HG02571 (cell line): ENCODE data around the gene CA10.

Experiments used
- ATAC-seq: cut with Tn5 transposase; IDR thresholded peaks from one replicate; pipeline ENCODE4 v1.9.1; 2021; ENCODE audit warnings: mild to moderate bottlenecking, moderate library complexity; ENCODE audit not compliant: unreplicated experiment

Gene CA10

DNA sequence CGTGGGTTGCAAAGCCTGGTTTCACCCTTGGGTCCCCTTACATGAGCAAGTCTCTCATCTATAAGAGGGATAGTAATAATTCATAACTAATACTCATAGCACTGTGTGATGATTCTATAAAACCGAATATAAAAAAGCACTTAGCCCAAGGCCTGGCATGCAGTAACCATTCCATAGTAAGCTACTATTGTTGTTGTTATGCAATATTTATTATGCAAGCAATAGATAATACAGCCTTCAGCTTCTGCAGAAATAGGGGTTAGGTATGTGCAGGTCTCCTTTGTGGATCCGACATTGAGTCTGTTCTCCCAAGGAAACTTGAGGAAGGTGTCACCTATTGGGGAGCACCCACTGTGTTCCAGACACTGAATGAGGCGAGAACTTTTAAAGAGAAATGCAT is 497.1 kb downstream of the CA10 start:
- ATAC-seq, result no peak

DNA sequence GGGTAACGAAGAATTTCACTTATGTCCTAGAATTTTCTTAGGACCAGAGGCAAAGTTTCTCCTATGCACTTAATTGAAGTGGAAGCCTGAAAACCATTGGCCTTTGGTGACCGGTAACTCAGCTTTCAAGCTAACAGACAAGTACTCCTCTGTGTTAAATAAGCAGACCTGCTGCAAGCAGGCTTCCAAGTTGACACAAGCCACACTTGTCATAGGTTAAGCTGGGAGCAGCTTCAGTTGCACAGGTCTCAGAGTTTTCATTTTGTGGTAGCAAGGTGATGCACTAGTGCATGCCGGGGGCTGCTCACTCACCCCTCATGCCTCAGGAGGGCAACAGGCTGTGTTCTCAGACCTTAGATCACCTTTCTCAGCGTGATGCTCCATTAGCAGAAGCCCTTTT is 498.2 kb downstream of the CA10 start:
- ATAC-seq, result no peak

DNA sequence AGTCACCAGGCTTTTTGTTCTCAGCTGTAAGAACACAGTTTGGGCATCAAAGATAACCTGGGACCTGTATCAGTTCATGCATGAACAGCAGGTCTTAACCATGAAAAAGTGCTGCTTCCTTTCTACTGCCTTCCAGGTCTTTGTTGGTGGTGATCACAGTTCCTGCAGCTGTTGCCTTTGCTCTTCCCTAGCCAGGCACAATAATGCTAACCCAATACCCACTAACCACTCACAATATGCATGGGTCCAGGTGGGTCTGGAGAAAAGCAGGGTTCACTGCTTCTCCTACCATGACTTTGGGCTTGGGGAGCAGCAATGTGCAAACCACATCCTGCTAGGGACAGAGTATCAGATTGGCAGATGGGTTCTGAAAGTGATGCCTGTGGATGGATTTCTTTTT is 501.3 kb downstream of the CA10 start:
- no peak for ATAC-seq

DNA sequence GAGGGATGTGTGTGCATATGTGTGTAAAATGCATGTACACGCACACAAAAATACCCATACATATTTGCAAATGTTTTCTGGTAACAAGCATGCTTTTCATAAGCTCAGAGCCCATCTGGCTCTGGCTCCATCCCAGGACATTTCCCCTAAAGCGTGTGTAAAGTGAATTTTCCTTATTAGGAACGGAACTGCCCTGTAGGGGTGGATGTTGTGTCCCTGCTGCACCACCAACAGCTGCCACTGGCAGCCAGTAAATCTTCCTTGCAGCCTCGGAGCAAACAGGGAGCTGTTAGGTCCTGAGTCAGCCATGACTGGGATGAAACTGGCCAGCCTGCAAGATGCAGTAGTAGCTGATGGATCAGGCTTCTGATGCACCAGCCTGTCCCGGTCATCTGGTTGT is 504.6 kb downstream of the CA10 start:
- ATAC-seq, result no peak

DNA sequence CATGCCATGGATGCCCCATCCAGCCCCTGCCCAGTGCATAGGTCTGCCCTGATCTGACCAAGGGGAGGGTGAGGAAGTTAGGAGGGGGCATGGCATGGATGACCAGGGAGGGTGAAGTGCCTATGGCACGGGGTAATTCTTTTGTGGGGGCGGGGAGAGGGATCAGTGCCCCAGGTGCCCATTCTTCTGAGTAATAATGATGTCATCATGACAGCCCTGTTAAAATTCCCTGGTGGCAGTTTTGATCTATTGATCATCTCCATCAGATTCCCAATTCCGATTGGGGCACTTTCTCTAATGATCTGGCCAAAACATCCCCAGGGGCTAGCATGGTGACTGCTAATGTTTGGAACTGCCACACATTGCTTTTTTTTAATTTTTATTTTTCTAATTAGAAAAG is 506.0 kb downstream of the CA10 start:
- ATAC-seq, result no peak

DNA sequence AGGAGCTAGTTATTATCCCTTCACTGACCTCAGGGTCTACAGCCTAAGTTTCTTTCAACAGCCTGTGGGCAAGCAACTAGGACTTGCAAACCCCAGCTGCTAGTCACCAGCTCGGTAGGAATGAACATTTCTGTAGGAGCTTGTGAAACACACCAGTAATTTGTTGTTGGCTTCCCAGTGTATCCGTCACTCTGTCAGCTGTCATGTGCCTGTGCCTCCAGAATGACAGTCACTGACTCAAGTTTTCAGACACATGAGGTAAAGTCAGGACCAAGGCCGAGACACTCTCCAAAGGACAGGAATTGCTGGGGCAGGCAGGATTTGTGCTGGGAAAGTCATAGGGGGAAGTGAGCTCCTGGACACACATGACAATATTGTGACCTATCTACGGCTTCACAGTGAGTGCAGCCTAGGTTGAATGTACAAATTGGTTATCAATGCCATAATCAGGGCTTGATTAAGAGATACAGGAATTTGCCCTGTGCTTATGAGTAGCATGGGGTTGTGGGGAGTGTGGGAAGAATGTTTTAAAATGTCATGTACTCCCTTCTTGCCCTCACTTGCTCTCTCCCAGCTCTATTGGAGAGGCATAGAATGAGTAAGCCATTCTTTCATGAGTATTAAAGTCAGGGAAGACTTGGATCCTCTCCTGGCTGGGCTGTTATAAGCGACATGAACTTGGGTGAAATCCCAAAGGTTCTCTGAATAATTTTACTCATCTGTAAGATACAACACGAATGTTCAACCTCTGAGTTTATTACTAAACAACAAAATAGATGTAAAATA is 506.8 kb downstream of the CA10 start:
- ATAC-seq, result no peak

DNA sequence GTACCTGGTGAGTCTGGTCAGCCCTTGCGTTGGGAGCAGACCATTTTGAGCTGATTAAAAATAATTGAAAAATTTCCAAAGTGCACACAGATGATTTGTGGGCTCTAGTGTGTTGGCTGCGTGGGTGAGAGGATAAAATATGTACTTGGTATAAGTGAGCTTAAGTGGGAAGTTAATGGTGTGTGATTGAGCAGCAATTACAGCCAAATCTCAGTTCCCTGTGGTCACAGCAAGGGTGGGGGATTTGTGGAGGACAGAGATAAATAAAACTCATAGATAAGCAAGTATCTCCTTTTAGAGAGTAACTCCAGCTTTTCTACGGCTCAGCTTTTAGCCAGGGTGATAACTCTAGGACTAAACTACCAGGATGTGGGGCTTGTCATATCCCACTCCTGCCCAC is 507.7 kb downstream of the CA10 start:
- ATAC-seq, result no peak

DNA sequence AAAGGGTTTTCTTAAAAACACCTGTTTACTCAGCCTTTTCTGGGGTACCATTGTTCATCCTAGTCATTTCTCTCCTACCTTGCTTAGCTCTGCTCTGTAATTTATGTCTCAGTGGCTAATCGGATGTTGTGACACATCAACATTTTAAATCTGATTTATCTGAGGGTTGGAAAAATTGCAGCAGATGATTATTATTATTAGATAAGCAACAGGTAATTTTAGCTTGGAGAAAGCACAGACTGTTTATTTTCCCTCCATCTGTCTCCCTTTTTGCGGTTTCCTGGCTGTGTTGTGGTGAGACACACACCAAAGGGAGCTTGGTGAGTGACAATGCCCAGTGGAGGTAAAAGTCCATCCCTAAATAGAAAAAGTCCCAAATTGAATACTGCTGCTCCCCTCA is 508.3 kb downstream of the CA10 start:
- ATAC-seq, result no peak

DNA sequence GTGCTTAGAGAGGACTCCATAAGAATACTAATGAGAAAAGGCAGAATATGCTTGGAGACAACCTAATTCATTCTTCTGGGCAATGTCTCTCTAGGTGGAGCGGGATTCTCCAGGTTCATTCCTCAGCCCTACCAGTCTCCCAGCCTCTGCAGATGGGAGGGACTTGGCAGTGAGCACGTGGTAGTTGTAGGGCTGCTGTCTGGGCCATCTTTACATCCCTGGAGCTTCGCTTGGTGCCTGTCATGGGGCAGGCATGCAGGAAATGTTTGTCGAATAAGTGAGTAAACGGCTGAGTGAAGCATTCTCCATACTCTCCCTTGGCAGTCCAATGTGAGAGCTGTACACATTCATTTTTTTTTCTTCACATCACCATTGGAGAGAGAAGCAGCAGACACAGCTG is 510.7 kb downstream of the CA10 start:
- ATAC-seq, result no peak

DNA sequence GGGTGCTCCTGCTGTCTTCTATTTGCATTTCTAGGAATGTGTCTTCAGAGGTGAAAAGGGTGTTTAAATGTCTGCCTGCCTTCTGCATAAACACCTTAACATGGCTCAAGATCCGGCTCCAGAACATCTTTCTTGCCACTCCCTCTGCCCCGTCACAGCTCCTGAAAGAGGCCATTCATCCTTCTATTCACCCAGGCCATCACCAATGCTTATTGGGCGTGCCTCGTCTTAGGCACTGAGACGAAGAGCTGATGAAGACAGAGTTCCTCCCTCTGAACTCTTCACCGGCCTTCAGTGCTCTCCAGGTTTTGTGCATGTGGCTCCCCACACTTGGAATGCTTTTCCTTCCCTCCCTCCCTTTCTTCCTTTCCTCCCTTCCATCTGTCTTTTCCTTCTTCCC is 511.4 kb downstream of the CA10 start:
- ATAC-seq, result no peak

DNA sequence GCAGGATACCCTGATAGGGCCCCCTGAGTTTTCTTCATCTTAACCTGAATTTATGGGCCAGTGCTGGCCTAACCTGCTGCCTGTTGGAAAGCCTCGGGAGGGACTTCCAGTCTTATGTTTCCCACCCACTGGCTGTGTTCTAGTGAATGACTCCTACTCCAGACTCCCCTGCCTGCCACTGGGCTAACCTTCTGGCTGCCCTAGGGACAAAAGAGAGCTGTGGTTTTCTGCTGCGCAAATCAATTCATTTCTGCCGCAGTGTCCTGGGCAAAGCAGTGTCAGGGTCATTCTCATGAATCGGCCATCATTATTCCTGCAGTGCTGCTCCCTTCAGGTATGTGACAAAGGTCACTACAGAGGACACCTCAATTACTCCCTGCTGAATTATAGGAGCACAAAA is 512.0 kb downstream of the CA10 start:
- ATAC-seq, result no peak

DNA sequence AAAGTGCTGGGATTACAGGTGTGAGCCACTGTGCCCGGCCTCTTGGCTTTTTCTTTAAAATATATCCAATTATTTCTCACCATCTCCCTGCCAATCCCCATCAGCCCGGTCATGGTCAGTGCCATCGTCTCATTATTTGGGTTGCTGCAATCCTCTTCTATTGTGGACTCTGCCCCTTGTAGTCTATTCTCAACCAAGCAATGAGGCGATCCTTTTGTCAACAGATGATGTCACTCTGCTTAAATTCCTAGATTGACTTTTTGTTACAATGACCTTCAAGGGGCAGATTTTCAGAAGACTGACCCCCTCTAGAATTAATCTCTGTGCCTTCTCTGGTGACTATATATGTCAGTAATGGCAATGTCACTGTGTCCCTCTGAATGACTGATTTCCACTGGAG is 513.5 kb downstream of the CA10 start:
- ATAC-seq, result no peak

DNA sequence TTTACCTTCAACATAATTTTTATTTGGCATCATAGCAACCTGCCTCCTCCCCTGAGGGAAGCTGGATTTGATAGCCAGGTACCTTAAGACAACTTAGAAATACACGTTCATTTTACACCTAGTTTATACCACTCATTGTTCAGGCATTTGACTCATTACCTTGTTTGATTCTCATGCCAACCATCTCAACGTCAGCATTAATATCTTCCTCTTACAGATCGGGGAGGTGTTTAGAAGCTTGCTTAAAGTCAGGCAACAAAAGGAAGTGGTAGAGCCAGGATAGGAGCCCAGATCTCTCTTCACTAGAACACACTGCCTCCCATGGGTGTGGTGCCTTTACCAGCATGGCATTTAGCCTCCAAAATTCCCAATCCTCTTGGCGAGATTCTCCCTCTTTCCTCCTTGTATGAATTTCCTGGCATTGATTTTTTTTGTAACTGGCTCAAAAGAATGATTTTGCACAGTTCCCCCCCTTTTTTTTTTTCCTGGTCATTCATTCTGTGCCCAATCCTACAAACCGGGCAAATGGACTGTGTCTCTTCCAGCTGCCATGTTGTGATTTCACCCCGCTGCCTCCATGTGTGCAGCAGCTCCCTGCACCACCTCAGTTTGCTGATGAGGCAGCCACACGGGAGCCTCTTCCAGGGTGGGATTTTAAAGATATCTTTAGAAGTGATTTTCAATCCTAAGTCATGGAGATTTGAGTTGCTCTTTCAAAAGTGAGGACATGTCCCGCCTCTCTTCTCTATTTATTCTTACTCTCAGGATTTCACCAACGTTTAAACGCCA is 514.6 kb downstream of the CA10 start:
- ATAC-seq, result no peak

DNA sequence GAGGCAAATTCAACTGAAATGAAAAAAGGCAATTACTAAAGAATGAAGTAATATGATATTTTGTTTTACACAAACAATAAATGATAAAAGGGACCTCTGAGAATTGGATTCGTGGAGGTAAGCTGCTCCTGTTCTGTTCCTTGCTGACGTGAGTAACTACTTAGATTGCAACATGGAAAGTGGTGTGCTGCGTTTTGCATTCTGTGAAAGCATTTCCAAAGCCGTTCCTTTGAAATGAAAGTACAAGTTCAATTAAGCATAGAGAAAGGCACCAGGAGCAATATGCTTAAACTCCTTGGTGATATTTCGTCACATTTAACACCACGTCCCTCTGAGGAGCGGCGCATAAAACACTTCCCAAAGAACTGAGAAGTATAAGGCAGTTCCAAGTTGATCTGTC is 516.5 kb downstream of the CA10 start:
- no peak for ATAC-seq

DNA sequence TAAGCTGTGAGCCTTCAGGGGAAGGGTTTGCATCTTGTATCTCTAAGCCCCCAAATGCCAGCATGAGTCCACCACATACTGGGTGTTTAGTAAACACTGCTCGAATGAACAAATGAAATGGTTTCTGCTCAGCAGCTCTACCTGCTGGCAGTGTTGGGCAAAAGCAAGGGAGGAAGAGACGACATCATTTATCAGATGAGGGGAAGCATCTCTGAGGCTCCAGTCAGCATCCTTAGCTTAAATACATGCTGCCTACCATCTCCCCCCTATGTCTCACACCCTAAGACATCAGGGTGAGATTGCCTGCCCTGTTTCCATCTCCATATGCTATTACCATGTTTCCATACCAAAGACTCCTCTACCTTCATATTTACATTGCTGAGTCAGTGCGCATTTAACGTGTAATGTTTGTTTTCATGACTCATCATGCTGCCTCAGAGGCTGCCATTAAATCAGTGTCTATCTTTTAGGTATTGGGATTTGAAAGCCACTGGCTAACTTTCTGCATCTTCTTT is 518.3 kb downstream of the CA10 start:
- no peak for ATAC-seq

DNA sequence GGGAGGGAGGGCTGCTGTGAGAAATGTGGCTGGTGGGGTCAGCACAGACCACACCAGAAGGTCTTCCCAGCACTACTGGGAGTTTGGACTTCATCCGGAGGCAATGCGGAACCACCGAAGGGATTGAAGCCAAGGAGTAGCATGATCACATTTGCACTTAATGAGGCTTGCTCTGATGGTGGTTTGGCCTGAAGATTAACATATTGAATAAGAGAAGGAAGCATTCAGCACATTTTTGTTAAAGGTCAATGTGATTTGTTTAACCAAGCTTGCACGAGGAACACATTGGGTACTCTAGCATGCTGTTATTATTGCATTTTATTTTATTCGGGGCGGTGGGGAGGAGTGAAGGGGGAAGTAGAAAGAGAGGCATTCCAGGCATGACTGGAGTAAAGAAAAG is 519.5 kb downstream of the CA10 start:
- ATAC-seq, result no peak

DNA sequence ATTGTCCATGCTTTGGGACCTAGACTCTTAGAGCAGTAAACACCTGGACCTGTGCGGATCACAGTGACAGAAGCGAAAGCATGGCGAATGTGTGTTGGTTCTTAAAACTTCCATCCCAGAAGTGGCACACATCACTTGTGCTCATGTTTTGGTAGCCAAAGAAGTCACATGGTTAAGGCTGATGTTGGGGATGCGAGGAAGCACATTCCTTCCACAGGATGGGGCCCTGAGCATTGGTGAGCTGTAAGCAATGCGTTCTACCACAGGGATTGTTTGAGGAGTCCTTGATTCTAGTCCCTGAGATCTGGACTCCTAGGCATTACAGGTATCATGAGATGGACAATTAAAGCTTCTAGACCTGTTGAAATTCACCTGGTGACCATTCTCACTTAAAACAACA is 522.2 kb downstream of the CA10 start:
- ATAC-seq, result no peak

DNA sequence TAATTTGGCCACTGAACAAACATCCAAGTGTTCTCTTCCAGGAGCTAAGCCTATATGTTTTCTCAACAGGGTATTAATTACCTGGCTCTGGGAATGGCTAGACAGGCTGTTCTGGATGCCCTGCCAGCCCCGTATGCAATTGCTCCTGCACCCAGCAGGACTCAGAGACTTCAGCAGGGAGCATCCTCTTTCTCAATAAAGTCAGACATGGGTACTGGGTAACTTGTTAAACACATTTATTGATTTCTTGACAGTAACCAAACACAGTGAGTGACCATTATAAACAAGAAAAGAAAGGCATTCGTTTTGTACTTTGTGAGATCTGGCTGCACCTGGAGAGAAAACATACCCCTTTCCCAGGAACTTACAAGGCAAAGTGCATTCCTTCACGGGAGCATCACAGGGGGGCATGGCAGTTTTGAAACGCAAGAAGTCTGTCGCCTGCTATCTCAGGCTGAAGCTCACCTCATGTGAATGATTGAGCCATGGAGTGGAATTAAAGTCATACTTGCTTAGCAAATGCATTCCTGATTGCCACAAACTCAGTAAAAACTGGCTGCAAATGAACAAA is 528.3 kb downstream of the CA10 start:
- no peak for ATAC-seq

DNA sequence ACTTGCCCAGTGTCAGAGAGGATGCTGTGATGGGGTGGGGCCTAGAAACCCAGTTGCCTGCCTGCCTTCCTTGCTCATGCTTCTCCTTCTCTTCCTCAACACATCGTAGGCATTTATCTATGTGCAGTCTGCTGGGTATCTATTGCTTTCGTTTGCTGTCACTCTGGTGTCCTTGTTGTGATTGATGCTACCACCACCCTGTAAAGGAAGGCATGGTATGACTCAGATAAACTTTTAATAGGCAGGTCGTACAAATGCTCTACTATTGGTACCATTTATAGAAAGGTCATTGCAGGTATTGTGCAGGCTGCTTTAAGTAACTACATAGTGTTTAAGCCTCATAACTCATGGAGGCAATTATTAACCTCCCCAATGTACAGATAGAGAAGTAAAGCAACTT is 529.3 kb downstream of the CA10 start:
- ATAC-seq, result no peak

DNA sequence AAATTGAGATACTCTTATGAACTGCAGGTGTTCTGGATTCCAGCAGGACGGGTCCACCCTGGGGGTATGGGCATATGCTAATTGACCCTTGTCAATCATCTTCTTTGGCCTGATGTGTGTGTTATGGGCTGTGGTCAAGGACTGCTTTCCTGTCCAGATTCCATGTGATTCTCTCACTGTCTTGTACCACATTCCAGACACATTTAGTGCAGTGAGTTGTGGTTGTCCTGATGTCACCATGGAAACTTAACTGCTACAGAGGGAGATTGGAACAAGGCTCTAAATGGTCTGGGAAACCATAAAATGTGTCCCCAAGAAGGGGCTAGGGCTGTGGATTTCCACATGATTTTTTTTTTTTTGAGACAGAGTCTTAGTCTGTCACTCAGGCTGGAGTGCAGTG is 530.7 kb downstream of the CA10 start:
- ATAC-seq, result no peak

DNA sequence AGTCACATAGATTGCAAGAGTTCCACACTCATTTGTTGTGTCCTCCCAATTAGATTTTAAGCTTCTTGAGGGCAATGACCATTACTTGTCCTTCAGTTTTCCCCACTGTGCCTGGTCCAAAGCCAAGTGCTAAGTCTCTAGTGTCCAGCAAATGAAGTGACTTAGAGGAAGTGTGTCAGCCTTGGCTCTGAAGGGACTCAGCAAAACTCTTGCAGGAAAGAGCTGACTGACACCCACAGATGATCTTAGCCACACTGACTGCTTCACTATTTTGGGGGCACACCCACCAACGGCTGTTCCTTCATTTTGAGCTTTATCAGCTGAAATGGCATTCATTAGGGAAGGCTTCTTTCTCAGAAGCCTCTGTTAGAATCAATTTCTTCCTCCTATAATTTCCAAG is 540.0 kb downstream of the CA10 start:
- no peak for ATAC-seq

DNA sequence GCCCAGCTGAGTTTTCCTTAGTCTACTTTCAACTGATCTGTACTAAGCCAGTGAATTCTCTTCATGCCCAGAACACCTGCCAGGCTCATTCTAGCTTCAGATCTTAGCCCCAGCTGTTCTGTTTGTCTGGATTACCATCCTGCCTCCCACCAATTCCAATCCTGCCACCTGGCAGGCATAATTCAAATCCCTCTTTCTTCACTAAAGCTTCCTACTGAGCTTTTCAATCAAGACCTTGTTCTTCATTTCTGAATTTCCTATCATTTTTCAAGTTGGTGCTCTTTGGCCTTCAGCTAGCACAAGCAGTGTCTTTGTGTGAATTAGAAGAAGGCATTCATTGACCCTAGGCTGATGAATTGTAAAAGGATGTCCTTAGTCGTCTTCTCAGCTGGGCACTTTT is 540.5 kb downstream of the CA10 start:
- no peak for ATAC-seq
